GM12873 (cell line): ENCODE data around the gene ABHD17C.

Experiments used
- CTCF ChIP-seq: IDR thresholded peaks from 2 replicates; pipeline ENCODE4 v1.5.1; 2012; ENCODE audit warnings: low read depth, mild to moderate bottlenecking, moderate library complexity, low read length, control low read depth; ENCODE audit not compliant: insufficient read depth; ENCODE audit errors: missing control alignments

Gene ABHD17C

GRCh38 chr15:80695099-80695910, at the start of gene ABHD17C:
ABHD17C (plus strand) TSS chr15:80695310; CDS start chr15:80695430, 120 bp downstream.
- no peak for TF ChIP-seq CTCF

GRCh38 chr15:80645494-80646065, 49.5 kb upstream of the ABHD17C start:
- no peak for TF ChIP-seq CTCF

GRCh38 chr15:80654299-80654698, 40.8 kb upstream of the ABHD17C start:
- TF ChIP-seq CTCF: no peak

GRCh38 chr15:80659375-80659774, 35.7 kb upstream of the ABHD17C start:
- no peak for TF ChIP-seq CTCF

GRCh38 chr15:80660119-80660518, 35.0 kb upstream of the ABHD17C start:
- TF ChIP-seq CTCF: no peak

- TF ChIP-seq CTCF: no peak
Measured at GRCh38 chr15:80662129-80662528, 33.0 kb upstream of the ABHD17C start.

- TF ChIP-seq CTCF: no peak
Measured at GRCh38 chr15:80662757-80663553, 32.2 kb upstream of the ABHD17C start.
